Stimulated activated CD8-positive, alpha-beta memory T cell treated with anti-CD3 and anti-CD28 coated beads, Interleukin-12 subunit alpha, Interleukin-12 subunit beta, amount 100 ng/mL, for 1 hour (primary cell): ENCODE results near the gene NUDCD3.
A peak's percentile ranks its signal among the peaks of the same experiment; 100 is the strongest.

ENCODE experiments used
- DNase-seq: peaks from one replicate; pipeline ENCODE4 v3.0.0-alpha.2; 2020; ENCODE audit warnings: low read depth

Gene NUDCD3

DNA sequence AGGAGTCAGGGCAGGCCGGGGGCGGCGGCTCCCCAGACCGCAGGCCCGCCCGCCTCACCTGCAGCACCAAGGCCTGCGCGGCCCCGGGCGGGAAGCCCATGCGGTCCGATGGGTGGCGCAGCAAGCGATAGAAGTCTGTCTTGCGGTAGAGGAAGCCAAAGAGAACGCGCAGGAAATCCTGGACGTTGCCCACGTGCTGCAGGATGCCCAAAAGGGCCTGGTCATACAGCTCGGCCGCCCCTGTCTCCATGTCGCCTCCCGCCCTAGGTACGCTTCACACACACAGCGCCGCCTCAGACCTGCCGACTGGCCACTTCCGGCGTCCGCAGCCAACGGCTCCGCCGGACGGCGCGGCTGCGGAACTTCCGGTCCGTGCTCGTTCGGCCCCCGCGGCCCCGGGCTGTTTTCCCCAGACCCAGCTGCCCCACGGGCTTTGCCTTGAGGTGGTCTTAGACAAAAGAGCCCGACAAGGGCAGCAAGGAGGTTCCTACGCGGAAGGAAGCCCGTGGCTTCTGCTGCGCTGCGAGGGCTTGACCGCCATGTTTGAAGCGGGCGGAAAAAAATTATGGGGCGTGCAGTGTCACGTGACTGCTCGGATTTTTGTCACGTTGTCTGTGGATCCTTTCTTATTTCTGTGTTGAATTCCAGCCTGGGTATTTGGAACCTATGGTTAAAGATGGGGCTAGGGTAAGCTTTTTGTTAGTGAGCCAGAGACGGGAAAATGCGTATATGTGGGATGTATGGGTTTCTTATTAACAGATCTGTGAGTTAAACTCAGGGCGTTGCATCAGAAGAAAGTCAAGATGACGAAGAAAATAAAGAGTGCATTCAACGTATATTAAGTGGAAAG, at the start of gene NUDCD3:
Gene NUDCD3 (minus strand): TSS at position 308 of the 850 bp plus-strand sequence. CDS start 58 bp downstream, at position 250.
- DNase-seq: peak; percentile 73

DNA sequence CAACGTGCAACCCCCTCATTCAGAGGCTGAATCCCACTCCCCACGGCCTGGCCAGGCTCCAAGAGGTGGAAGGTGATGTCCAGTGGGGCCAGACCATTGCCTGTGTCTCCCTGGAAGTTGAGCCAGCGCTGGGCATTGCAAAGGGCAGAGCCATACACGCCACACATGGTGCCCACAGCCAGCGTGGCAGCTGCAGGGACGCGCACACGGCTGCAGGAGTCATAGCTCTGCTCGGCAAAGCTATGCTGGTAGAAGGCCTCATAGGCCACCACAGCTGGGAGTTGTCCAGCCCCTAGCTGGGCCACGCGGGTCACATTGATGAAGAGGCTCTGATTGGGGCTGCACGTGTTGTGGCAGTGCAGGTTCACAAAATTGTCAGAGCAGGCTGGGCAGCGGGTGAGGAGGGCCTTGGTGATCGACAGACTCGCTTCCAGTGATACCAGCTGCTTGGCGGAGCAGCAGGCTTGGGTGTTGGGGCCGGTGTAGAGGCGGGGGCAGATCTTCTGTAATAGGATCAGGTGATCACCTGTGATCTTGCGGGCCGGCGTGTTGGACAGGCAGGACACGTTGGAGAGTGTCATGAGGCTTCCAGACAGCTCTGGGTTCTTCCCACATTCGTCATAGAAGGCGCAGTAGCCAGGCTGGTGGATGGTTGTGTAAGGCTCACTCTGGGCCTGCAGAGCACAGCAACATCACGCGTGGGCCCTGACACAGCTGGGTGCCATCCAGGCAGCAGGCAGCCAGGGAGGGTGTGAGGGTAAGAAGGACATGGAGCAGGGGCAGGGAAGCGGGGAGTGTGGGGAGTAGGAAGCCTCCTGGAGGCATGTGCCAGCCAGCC, 49.4 kb upstream of the NUDCD3 start:
- DNase-seq: no peak

DNA sequence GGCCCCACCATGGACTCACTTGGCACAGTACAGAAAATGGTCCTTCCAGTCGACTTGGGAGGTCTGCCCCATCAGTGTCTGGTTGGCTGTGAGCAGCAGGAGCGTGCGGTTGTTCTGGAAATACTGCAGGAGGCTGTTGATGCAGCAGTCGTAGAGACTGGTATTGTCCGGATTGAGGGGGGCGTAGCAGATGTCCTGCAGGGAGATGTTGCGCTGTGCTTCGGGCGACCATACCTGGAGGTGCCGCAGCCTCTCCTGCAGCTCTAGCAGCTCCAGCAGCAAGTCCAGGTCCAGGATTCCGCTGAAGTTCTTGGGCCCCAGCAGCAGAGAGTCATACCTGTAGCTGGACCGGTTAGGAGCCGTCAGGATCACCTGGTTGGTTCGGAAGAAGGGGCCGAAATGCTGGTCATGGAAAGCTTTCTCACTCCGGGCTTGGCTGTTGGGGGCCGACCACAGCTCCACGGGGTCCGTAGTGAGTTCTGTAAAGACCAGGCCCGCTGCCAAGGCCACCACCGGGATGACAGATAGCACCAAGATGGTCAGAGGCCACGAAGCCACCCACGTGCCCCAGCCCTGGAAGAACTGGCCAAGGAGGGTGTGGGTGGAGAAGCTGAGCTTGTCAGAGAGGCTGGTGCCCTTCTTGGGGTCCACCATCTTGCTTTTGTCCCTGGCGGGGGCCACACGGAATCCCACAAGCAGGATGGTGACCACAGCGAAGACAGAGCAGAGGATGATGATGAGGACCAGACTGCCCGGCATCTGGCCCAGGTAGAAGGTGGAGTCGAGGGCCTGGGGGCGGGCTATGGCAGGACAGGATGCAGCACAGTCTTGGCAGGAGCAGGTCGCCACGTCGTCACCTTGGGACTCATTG, 48.6 kb upstream of the NUDCD3 start:
- DNase-seq: no peak

DNA sequence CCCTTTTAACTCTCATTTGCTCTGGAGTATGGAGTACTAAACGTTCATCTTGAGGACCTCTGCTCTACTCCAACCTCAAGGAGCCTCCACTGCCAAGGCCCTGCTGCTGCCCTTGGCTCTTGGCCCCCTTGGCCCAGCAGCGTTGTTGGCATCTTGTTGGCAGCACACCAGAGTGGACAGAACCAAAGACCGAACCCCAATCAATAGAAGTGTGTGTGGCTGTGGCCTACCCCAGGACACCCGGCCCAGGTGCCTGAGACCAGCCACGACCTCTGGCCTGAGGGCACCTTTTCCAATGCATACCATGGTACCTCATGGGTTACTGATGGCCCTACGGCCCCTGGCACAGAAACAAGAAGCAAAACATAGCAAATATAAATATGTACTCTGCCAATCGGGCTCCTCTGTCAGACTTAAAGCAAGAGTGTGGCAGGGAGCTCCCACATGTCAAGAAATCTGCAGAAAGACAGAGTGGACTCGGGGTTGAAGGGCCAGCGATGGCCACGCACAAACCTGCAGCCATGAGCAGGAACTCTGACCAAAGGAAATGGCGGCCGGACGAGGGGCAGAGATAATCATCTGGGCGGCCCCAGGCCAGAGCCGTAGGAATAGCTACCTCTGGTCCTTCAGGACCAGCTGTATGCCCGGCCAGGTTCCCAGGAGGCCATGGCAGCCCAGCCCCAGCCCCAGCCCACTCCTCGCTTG, 47.8 kb upstream of the NUDCD3 start:
- DNase-seq: no peak

DNA sequence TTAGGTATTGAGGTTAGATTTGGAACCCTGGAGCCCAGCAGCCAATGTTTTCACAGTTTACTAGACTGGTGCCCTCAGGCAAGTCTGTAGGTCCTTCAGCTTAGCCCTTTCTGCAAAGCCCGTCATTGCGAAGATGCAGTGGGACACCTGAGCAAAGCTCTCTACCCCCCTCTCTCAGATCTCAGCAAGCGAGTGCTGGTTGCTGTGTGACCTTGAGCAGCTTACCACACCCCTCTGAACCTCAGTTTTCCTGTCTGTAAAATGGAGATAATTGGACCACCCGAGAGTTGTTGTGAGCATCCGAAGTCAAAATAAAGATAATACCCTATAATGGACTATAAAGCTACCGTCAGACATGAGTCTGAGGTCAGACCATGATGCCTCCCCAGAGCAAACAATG, 47.0 kb upstream of the NUDCD3 start:
- DNase-seq: no peak

DNA sequence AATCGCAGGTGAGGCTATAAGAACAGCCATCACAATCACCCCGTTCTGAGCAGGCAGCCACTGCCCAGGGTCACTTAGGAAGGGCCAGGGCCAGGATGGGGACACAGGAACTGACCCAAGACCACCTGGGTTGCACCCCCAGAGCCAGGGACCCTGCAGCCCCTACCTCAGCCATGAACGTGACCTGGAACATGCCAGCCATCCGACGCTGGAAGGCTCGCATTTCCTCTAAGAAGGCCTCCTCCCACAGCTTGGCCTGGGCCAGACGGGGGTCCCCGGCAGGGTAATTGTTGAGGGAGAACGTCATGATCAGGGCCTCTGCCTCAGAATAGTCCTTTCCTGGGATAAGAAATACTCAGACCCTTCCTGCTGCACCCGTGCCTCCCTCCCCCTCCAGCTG, 45.6 kb upstream of the NUDCD3 start:
- DNase-seq: no peak

DNA sequence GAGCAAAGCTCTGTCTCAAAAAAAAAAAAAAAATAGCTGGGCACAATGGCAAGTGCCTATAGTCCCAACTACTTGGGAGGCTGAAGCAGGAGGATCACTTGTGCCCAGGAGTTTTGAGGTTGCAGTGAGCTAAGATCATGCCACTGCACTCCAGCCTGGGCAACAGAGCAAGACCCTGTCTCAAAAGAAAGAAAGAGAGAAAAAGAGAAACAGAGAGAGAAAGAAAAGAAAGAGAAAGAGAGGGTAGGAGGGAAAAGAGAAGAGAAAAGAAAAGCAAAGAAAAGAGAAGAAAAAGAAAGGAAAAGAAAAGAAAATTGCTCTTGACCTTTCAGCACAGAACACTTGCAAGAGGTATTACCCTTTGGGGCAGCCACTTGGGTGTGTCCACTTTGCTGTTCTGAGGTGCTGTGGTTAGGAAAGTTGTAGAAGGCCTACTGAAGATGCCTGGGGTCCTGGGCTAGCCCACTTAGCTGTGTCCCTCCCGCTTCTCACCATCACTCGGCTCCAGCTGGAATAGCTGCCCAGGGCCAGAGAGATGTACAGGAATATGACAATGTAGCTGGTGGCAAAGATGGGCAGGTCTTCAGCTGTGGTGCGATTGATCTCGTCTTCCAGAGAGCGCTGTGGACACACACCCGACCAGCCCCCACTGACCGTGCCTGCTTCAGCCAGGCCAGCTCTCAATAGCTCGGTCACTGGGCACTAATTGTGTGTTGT, 45.0 kb upstream of the NUDCD3 start:
- no peak for DNase-seq

DNA sequence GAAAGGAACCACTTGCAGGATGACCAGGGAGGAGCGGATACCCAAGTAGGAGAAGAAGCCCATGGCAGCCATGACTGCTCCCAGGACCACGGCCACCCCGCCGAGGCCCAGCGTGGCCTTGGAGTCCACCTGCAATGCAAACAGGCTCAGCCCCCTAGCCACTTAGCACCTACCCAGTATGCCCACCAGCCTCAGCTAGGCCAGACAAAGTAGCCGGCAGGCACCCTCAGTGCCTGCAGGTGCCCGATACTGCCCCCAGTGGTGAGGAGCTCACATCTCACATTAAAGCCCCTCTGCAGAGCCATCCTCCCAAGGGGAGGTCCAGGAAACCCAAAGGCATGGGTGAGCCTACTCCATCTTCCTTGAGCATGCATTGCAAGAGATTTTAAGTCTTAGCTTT, 44.0 kb upstream of the NUDCD3 start:
- DNase-seq: peak; percentile 13

DNA sequence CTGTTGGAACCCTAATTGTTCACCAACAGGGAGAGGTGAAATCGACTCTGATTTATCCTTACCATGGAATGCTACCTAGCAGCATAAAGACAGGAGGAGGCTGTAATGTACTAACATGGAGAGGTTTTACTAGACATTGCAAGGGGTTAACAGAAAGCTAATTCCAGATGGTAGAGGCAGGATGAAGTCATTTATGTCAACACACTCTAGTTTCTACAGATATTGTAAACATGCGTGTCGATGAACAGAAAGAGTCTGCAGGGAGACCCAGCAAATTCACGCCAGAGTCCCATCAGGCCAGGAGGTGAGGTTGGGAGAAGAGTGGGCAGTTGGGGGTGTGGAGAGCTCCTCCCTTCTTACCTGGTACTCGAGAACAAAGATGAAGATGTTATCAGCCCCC, 43.6 kb upstream of the NUDCD3 start:
- no peak for DNase-seq

DNA sequence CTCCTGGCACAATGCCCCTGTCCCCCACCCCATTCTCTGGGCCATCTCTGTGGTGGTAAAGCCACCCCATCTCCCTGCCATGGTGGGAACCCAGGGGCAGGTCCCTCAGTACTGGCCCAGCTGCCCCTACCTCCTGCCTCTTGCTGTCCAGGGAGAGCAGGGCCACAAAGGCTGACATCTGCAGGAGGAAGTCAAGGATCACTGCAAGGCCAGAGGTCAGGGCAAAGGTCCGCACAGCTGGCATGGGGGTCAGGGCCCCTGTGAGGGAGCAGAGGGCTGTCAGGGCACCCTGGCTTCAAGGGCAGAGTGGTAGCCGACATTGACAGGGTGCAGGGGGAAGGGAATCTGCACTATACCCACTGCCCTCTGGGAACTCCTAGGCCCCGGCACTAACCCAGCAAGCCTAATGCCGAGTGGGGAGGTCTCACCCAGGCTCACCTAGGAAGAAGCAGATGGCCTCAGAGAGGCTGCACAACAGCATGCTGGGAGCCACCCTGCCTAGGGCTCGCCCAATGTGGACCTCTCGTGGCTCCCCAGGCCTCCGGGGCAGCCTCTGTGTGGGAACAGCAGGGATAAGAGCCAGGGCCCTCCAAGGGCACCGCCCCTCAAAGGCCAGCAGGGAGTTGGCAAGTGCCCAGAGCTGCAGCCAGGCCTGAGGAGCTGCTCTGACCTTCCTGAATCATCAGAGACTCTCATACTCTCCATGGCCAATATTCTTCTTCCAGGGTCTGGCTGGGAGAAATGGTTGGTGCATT, 43.0 kb upstream of the NUDCD3 start:
- DNase-seq: no peak

DNA sequence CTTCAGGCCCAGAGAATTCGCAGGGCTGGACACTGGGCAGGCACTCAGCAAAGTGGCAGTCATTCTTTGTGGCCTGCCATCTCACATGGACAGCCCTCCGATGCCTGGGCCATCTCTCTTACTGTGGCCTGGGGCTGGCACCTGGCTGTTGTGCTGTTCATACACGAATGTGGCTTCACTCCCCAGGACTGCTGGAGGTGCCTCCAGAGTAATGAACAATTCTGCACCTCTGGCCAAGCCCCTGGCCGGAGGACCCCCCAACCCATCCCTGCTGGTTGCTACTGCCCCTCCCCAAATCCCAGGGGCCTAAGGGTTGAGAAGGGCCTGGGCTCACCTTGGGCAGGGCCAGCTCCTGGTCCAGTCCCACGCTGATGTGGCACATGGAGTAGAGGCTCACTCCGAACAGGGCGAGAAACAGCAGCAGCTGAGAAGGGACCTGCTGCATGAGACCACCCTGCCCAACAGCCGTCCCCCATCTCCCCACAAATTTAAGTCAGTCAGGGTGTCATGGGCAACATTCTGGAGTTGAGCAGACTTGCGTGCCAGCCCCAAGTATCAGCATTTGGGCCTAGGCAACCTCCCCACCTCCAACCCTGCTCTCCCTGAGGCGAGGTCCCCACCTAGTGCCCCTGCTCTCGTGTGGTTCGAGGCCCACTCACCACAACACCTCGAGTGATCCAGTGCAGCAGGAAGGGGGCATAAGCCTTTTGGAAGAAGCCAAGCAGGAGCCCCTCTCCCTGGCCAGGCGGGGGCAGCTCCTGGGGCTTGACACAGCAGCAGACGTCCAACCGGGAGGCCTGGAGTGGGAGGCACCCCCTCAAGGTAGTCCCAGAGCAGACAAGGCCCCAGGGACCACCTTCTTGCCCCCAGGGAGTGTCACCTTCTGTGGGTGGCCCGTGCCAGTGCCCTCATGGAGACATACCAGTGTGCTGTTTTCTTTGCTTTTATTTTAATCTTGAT, 41.2 kb upstream of the NUDCD3 start:
- no peak for DNase-seq

DNA sequence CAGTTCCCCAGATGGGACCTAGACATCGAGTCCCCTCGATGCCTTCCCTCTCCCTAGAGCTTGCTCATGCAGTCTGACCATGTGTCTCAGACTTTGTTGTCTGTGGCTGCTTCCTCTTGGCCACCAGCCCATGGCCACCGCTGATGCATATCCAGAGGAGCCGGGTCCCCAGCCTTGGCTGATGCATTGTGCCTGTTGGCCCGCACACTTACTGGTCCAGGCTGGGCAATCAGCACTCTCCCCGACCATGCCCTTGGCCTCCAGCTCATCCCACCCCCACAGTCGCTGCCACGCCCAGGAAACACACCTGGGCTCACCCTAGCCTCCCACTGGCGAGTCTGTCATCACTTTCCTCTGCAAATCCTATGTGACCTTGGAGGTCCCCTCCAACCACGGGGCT, 40.5 kb upstream of the NUDCD3 start:
- no peak for DNase-seq

DNA sequence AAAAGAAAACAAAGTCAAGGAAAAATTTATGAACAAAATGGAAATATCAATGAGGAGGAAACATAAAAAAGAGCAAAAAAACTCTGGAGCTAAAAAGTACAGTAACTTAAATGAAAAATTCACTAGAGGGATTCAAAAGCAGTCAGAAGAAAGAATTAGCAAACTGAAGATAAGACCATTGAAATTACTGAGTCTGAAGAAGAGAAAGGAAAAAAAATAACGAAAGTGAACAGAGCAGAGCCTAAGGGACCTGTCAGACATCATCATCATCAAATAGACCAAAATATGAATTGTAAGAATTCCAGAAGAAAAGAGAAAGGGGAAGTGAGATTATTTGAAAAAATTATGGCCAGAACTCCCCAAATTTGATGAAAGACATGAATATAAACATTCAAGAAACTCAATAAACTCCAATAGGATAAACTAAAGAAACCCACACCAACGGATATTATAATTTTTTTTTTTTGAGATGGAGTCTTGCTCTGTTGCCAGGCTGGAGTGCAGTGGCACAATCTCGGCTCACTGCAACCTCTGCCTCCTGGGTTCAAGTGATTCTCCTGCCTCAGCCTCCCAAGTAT, 34.4 kb upstream of the NUDCD3 start:
- no peak for DNase-seq

DNA sequence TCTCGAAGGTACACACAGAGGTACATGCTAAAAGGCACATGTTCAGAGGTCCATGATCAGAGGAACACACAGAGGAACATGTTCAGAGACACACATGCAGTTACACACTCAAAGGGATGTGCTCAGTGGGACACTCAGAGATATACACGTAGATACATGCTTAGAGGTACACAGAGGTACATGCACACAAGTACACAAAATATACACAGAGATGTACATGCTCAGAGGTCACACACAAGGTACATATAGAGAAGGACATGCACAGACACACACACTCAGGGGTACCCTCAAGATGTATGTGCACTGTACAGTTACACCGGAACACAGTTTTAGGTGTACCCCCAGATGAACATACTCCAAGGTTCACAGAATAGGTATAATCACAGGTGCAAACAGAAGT, 31.9 kb upstream of the NUDCD3 start:
- DNase-seq: no peak

DNA sequence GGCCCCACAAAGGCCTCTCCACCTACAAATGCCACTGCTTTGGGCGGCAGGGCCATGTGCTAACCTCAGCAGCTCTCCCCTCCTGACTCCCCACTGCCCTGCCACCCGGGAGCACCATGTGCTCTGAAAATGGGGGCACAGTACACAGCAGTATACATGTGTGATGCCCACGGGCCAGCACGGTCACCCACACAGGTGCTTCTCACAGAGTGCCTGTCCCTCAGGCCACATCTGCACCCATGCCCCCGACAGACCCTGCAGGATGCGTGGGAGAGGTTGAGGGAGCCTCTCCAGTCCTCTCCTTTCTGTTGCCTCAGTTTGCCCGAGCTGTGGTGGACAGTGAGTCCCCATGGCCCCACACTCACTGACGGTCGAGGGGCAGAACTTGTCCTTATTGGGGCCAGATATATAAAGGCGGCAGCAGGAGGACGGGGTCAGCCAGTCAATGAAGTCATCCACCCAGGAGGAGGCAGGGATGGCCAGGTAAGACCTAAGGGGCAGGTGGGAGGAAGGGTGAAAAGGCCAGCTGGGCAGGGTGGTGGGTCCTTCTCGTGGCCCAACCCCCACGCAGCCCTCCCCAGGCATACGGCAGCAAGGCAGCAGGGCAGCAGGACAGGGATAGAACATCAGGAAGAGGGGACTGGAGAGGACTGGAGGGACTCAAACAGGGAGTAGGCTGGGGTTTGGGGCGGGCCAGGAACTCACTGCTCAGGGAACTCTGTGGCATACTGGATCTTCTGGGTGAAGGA, 31.1 kb upstream of the NUDCD3 start:
- no peak for DNase-seq

DNA sequence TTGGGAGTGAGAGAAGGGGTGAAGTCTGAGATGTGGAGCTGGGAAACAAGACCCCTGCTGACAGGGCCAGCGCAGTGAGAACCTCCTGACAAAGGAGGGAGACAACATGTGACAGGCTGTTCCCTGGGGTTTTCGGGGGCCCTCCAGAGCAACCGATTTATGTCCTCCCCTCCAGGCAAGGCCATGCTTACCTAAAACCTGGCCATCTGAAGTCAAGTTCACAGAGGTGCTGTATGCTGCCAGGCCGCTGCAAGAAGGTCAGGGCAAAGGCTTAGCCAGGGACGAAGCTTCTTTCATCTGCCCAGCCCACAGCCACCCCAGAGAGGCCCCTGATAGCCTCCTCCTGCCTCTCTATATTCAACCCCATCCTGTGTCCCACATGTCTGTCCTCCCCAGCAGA, 30.1 kb upstream of the NUDCD3 start:
- DNase-seq: no peak

DNA sequence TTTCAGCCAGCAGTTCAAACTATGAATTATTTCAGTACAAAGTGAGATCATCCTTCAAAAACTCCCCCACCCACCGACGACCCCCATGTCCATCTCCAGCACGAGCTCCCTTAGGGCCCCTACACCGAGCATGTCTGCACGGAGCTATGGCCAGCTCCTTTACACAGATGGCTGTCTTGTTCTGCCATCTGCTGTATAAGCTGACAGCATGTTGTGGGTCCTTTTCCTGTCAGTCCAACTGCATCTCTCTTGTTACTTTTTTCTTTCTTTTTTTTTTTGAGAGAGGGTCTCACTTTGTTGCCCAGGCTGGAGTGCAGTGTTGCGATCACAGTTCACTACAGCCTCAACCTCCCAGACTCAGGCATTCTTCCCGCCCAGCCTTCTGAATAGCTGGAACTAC, 29.1 kb upstream of the NUDCD3 start:
- no peak for DNase-seq

DNA sequence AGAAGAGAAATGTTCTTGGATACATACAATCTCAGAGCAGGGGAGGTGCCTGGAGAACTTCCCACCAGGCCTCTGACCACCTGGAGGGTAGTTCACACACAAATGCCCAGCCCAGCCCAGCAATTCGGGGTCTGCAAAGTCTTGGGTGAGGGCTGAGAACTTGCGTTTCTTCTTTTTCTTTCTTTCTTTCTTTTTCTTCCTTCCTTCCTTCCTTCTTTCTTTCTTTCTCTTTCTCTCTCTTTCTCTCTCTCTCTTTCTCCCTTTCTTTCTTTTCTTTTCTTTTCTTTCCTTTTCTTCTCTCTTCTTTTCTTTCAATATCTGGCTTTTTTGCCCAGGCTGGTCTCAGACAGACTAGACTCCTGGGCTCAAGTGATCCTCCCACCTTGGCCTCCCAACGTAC, 28.3 kb upstream of the NUDCD3 start:
- no peak for DNase-seq
